GM18907 (cell line): Measurements from ENCODE around the gene GLS.

Experiments used
- ATAC-seq: cut with Tn5 transposase; IDR thresholded peaks from one replicate; pipeline ENCODE4 v1.9.1; 2021; ENCODE audit warnings: mild to moderate bottlenecking, moderate library complexity; ENCODE audit not compliant: unreplicated experiment

GLS gene

GRCh38 chr2:191009541-191010374, 129.1 kb downstream of the GLS start:
- ATAC-seq = no peak

- no peak for ATAC-seq
Measured at GRCh38 chr2:191010887-191011885, 130.6 kb downstream of the GLS start.

GRCh38 chr2:191012346-191012745, 131.7 kb downstream of the GLS start:
- no peak for ATAC-seq

GRCh38 chr2:191012845-191013681, 132.4 kb downstream of the GLS start:
- ATAC-seq = no peak

GRCh38 chr2:191013682-191013931, 133.0 kb downstream of the GLS start:
- no peak for ATAC-seq

- ATAC-seq = peak; percentile 82
Measured at GRCh38 chr2:191013932-191014652, 133.5 kb downstream of the GLS start, which contains the start of gene STAT1. Gene STAT1, minus strand, starts transcription at chr2:191014171. Its CDS starts 4,168 bp downstream, at chr2:191010003.

GRCh38 chr2:191014653-191015020, 134.0 kb downstream of the GLS start:
- peak; percentile 3 for ATAC-seq
